Measurements from ENCODE around the gene DENND1A.
"Not testable (repeated sequence)": the region's sequence is repeated elsewhere in the genome, so short reads cannot be mapped to it uniquely, and the experiment has no call there.

The DENND1A gene

GRCh38 chr9:123948286-123948685 lies 18.4 kb upstream of the DENND1A start:
- no peak for DNase-seq

- DNase-seq, result no peak
These were observed 17.4 kb upstream of the DENND1A start for GRCh38 chr9:123947326-123947725.

- no peak for DNase-seq
These were observed 16.3 kb upstream of the DENND1A start for GRCh38 chr9:123946101-123946821.

- peak; percentile 35 for DNase-seq
These were observed 15.6 kb upstream of the DENND1A start for GRCh38 chr9:123945532-123945931.

- DNase-seq, result not testable (repeated sequence)
These were observed 14.5 kb upstream of the DENND1A start for GRCh38 chr9:123944464-123944863.

- no peak for DNase-seq
These were observed 13.7 kb upstream of the DENND1A start for GRCh38 chr9:123943671-123944070.

- DNase-seq, result no peak
These were observed 12.6 kb upstream of the DENND1A start for GRCh38 chr9:123942542-123942941.

- DNase-seq, result no peak
These were observed 11.7 kb upstream of the DENND1A start for GRCh38 chr9:123941524-123942070.

GRCh38 chr9:123940721-123941523 lies 11.0 kb upstream of the DENND1A start:
- DNase-seq, result no peak

- no peak for DNase-seq
These were observed 8.5 kb upstream of the DENND1A start for GRCh38 chr9:123938401-123938800.

GRCh38 chr9:123936575-123936974 lies 6.6 kb upstream of the DENND1A start:
- DNase-seq, result not testable (repeated sequence)

GRCh38 chr9:123933440-123934212 lies 3.7 kb upstream of the DENND1A start:
- DNase-seq, result no peak

- no peak for DNase-seq
These were observed 603 bp downstream of the DENND1A start for GRCh38 chr9:123929177-123929869.

GRCh38 chr9:123928533-123929176 lies 1.3 kb downstream of the DENND1A start:
- peak; percentile 52 for DNase-seq

- DNase-seq, result peak; percentile 52
These were observed 2.0 kb downstream of the DENND1A start for GRCh38 chr9:123927625-123928532.

GRCh38 chr9:123926941-123927340 lies 3.0 kb downstream of the DENND1A start:
- no peak for DNase-seq

GRCh38 chr9:123925819-123926218 lies 4.1 kb downstream of the DENND1A start:
- peak; percentile 44 for DNase-seq

- DNase-seq, result no peak
These were observed 4.8 kb downstream of the DENND1A start for GRCh38 chr9:123925161-123925560.

GRCh38 chr9:123924727-123925126 lies 5.2 kb downstream of the DENND1A start:
- DNase-seq, result no peak

GRCh38 chr9:123923884-123924283 lies 6.0 kb downstream of the DENND1A start:
- no peak for DNase-seq

GRCh38 chr9:123923377-123923776 lies 6.5 kb downstream of the DENND1A start:
- no peak for DNase-seq

Data from fibroblast of skin of scalp (primary cell).